HEK293 (cell line): ENCODE results near the gene RPL10.

Source experiments
- CTCF ChIA-PET: fragments of 350-600 bp; formaldehyde crosslinking; extraction: SDS; loops from one replicate; lab custom pipeline; 2021; ENCODE audit warnings: antibody characterized with exemption; lab: Yijun Ruan, JAX
- POLR2A ChIA-PET: fragments of 300-600 bp; formaldehyde crosslinking; extraction: SDS; loops from one replicate; lab custom pipeline; 2020; ENCODE audit warnings: antibody characterized with exemption, inconsistent platforms; lab: Yijun Ruan, JAX
- H3K27ac ChIP-seq: fragments of 200-500 bp; sonication (Bioruptor generic); 2 replicates; pipeline ENCODE4 v1.5.1; 2014; ENCODE audit warnings: low read depth, low read length, control low read depth, inconsistent platforms; ENCODE audit errors: extremely low read depth
- H3K36me3 ChIP-seq, 2 experiments: fragments of 200-500 bp in 1 of 2; sonication (Bioruptor generic) in 1 of 2; 1 replicate in 1 of 2; 2 replicates in 1 of 2; pipeline ENCODE4 v1.5.1; 2014 to 2017; ENCODE audit warnings: inconsistent platforms in 2 of 2, low read length in 2 of 2; ENCODE audit not compliant: control insufficient read depth in 2 of 2, insufficient read depth in 1 of 2
- H3K4me1 ChIP-seq: fragments of 200-500 bp; sonication (Bioruptor generic); 2 replicates; pipeline ENCODE4 v1.5.1; 2014; ENCODE audit warnings: mild to moderate bottlenecking, low read length, inconsistent platforms; ENCODE audit not compliant: control insufficient read depth, insufficient read depth
- H3K4me3 ChIP-seq: 2 replicates; pipeline ENCODE4 v1.5.1; 2011; ENCODE audit warnings: low read depth, mild to moderate bottlenecking, control low read depth, low read length, moderate library complexity
- H3K9me3 ChIP-seq: fragments of 200-500 bp; sonication (Bioruptor generic); 2 replicates; pipeline ENCODE4 v1.5.1; 2014; ENCODE audit warnings: low read depth, low read length, inconsistent platforms; ENCODE audit not compliant: control insufficient read depth, insufficient read depth
- KLF9 ChIP-seq: fragments of 450-650 bp; formaldehyde crosslinking; IDR thresholded peaks from 2 replicates; pipeline ENCODE4 v1.5.1; 2016; ENCODE audit warnings: missing biosample characterization, missing genetic modification characterization, low read depth
- ZBTB1 ChIP-seq: fragments of 450-650 bp; formaldehyde crosslinking; IDR thresholded peaks from 2 replicates; pipeline ENCODE4 v1.5.1; 2016; ENCODE audit warnings: missing biosample characterization, missing genetic modification characterization
- ZNF140 ChIP-seq: fragments of 450-650 bp; formaldehyde crosslinking; IDR thresholded peaks from 2 replicates; pipeline ENCODE4 v1.5.1; 2016; ENCODE audit warnings: missing biosample characterization, missing genetic modification characterization
- ZNF544 ChIP-seq: fragments of 450-650 bp; formaldehyde crosslinking; IDR thresholded peaks from 2 replicates; pipeline ENCODE4 v1.5.0; 2017; ENCODE audit warnings: missing biosample characterization, missing genetic modification characterization
- ZNF658 ChIP-seq: fragments of 450-650 bp; formaldehyde crosslinking; IDR thresholded peaks from 2 replicates; pipeline ENCODE4; 2016; ENCODE audit warnings: missing biosample characterization, missing genetic modification characterization
- ZNF76 ChIP-seq: fragments of 450-650 bp; formaldehyde crosslinking; IDR thresholded peaks from 2 replicates; pipeline ENCODE4; 2016; ENCODE audit warnings: low read depth, missing biosample characterization, missing genetic modification characterization, borderline replicate concordance
- ZNF777 ChIP-seq: fragments of 450-650 bp; formaldehyde crosslinking; IDR thresholded peaks from 2 replicates; pipeline ENCODE4 v1.5.1; 2017; ENCODE audit warnings: missing biosample characterization, missing genetic modification characterization, borderline replicate concordance
- TF ChIP-seq, protein P1 (sequence below): sonication (generic); formaldehyde crosslinking; IDR thresholded peaks from 2 replicates; pipeline ENCODE4 v1.8.1; 2022; ENCODE audit warnings: mild to moderate bottlenecking, moderate library complexity, missing genetic modification reagents
- TF ChIP-seq, protein P2 (sequence below): fragments of 450-650 bp; formaldehyde crosslinking; IDR thresholded peaks from 2 replicates; pipeline ENCODE4 v1.5.1; 2016; ENCODE audit warnings: missing biosample characterization, missing genetic modification characterization
- TF ChIP-seq, protein P3 (sequence below): IDR thresholded peaks from 2 replicates; pipeline ENCODE4 v1.6.1; 2011; ENCODE audit warnings: mild to moderate bottlenecking, low read depth, low read length, borderline replicate concordance
- TF ChIP-seq, protein P4 (sequence below): fragments of 450-650 bp; formaldehyde crosslinking; conservative IDR thresholded peaks from 2 replicates; pipeline ENCODE4 v1.5.1; 2016; ENCODE audit warnings: low read depth, missing biosample characterization, missing genetic modification characterization

Gene RPL10

DNA sequence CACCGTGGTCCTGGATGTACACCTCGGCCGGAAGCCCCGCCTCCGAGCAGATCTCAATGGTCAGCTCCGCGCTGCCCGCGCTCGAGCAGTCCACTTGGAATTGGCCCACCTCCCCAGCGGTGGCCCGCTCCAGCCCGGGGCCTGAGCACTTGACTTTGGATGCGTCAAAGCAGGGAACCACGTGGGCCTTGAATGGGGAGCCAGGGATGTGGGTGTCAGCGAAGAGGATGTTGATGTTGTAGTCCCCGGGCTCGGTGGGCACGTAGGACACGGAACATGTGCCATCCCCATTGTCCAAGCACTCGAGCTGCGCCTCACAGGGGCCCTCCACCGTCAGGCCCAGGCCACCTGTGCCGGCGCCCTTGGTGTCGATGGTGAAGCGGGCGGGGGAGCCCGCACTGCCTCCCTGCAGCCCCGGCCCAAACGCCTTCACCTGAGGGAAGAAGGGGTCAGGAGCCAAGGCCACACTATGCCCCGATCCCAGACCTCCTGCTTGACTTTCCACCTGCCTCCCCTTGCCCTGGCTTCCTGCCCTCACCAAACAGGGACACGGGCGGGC is 37.9 kb upstream of the RPL10 start:
- H3K4me1 ChIP-seq, result no peaks in the 10 kb centered on the region
- H3K9me3 ChIP-seq, result no peaks in the 10 kb centered on the region
- no peak overlapping the region for H3K4me3 ChIP-seq
- CTCF ChIA-PET, result no interaction called here
- POLR2A ChIA-PET, result interaction anchor here (0.6 to 2.1 kb wide), 3 partner anchors 10 to 342 kb away, joined by 3 to 10 read pairs (median 4); no protein-coding TSS in a partner anchor
- H3K27ac ChIP-seq, result no peak overlapping the region
- H3K36me3 ChIP-seq, result peaks cover 18 to 96% of the 10 kb centered on the region in 2 experiments; a peak in 2 of 3 replicates
- TF ChIP-seq, protein P1, sequence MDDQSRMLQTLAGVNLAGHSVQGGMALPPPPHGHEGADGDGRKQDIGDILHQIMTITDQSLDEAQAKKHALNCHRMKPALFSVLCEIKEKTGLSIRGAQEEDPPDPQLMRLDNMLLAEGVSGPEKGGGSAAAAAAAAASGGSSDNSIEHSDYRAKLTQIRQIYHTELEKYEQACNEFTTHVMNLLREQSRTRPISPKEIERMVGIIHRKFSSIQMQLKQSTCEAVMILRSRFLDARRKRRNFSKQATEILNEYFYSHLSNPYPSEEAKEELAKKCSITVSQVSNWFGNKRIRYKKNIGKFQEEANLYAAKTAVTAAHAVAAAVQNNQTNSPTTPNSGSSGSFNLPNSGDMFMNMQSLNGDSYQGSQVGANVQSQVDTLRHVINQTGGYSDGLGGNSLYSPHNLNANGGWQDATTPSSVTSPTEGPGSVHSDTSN, result 0 out of 2 replicates have a peak, but pooled peaks have one; percentile 18
- no peak for TF ChIP-seq ZNF658 (tag by site-specific recombination)

DNA sequence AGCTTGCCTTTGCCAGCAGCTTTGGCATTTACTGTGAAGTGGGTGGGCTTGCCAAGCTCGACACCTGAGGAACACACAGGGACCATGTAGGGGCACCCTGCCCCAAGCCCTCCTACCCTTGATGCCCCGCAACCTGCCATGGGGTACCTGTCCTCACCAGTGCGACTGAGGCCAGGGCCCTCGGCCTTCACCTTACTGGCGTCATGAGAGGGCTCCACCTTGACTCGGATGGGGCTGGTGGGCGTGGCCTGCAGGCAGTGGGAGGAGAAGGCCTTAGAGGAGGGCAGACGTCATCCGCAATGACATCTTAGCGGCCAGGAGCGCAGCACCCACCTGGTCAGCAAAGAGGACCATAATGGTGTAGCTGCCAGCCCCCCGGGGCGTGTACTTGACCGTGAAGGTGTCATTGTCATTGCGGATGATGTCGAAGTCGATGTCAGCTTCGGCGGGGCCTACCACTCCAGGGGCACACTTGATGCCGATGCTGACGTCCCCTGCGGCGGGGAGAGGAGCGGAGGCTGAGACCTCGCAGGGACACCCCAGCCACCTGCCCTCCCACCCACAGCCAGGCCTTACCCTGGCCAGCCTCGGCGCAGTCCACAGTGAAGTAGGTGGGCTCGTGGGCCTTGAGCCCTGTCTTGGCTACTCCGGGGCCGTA is 36.0 kb upstream of the RPL10 start:
- ChIA-PET POLR2A (interaction anchor here (0.7 to 2.1 kb wide), 4 partner anchors 8 to 12 kb away, joined by 3 to 10 read pairs (median 4); no protein-coding TSS in a partner anchor), CTCF (interaction anchor here (0.6 to 1.8 kb wide), 2 partner anchors 174 to 348 kb away, joined by 3 to 6 read pairs; no protein-coding TSS in a partner anchor)
- Histone ChIP-seq H3K36me3 (peaks cover 18 to 96% of the 10 kb centered on the region in 2 experiments; a peak in 2 of 3 replicates), H3K4me1 (no peaks in the 10 kb centered on the region), H3K9me3 (no peaks in the 10 kb centered on the region), H3K4me3 (no peak overlapping the region), H3K27ac (no peak overlapping the region)
- TF ChIP-seq, protein P2, sequence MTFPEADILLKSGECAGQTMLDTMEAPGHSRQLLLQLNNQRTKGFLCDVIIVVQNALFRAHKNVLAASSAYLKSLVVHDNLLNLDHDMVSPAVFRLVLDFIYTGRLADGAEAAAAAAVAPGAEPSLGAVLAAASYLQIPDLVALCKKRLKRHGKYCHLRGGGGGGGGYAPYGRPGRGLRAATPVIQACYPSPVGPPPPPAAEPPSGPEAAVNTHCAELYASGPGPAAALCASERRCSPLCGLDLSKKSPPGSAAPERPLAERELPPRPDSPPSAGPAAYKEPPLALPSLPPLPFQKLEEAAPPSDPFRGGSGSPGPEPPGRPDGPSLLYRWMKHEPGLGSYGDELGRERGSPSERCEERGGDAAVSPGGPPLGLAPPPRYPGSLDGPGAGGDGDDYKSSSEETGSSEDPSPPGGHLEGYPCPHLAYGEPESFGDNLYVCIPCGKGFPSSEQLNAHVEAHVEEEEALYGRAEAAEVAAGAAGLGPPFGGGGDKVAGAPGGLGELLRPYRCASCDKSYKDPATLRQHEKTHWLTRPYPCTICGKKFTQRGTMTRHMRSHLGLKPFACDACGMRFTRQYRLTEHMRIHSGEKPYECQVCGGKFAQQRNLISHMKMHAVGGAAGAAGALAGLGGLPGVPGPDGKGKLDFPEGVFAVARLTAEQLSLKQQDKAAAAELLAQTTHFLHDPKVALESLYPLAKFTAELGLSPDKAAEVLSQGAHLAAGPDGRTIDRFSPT (tag by site-specific recombination), result 0 out of 2 replicates have a peak, but pooled peaks have one; percentile 25
- TF ChIP-seq, protein P3, sequence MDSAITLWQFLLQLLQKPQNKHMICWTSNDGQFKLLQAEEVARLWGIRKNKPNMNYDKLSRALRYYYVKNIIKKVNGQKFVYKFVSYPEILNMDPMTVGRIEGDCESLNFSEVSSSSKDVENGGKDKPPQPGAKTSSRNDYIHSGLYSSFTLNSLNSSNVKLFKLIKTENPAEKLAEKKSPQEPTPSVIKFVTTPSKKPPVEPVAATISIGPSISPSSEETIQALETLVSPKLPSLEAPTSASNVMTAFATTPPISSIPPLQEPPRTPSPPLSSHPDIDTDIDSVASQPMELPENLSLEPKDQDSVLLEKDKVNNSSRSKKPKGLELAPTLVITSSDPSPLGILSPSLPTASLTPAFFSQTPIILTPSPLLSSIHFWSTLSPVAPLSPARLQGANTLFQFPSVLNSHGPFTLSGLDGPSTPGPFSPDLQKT, result no peak
- TF ChIP-seq ZNF140 (tag by site-specific recombination) (no peak), ZNF544 (tag by site-specific recombination) (no peak), ZBTB1 (tag by site-specific recombination) (no peak), KLF9 (tag by site-specific recombination) (0 out of 2 replicates have a peak, but pooled peaks have one; percentile 25), ZNF777 (tag by site-specific recombination) (no peak), ZNF76 (tag by site-specific recombination) (no peak)
- TF ChIP-seq, protein P4, sequence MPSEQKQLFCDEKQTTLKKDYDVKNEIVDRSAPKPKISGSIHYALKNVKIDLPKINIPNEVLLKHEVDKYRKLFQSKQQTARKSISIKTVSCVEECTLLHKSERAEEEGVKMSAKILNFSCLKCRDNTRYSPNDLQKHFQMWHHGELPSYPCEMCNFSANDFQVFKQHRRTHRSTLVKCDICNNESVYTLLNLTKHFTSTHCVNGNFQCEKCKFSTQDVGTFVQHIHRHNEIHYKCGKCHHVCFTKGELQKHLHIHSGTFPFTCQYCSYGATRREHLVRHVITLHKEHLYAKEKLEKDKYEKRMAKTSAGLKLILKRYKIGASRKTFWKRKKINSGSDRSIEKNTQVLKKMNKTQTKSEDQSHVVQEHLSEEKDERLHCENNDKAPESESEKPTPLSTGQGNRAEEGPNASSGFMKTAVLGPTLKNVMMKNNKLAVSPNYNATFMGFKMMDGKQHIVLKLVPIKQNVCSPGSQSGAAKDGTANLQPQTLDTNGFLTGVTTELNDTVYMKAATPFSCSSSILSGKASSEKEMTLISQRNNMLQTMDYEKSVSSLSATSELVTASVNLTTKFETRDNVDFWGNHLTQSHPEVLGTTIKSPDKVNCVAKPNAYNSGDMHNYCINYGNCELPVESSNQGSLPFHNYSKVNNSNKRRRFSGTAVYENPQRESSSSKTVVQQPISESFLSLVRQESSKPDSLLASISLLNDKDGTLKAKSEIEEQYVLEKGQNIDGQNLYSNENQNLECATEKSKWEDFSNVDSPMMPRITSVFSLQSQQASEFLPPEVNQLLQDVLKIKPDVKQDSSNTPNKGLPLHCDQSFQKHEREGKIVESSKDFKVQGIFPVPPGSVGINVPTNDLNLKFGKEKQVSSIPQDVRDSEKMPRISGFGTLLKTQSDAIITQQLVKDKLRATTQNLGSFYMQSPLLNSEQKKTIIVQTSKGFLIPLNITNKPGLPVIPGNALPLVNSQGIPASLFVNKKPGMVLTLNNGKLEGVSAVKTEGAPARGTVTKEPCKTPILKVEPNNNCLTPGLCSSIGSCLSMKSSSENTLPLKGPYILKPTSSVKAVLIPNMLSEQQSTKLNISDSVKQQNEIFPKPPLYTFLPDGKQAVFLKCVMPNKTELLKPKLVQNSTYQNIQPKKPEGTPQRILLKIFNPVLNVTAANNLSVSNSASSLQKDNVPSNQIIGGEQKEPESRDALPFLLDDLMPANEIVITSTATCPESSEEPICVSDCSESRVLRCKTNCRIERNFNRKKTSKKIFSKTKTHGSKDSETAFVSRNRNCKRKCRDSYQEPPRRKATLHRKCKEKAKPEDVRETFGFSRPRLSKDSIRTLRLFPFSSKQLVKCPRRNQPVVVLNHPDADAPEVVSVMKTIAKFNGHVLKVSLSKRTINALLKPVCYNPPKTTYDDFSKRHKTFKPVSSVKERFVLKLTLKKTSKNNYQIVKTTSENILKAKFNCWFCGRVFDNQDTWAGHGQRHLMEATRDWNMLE (tag by site-specific recombination), result no peak
